HT1080 (cell line): ENCODE data around the gene SLC24A3. TPM values are rescaled to one million over a fixed set of nuclear protein-coding genes. Genes with fewer than 3 reads are reported as not detected.

Source experiments
- DNase-seq: peaks from one replicate; pipeline ENCODE4 v3.0.0-alpha.2; 2015; ENCODE audit warnings: low read depth
- total RNA-seq: library from RNA; depleted of rRNA; stranded (reverse); fragments of >200 nt; shearing (Covaris generic); gene quantifications from 2 replicates; pipeline ENCODE4 v1.2.3, GENCODE V29; 2014

Gene SLC24A3
- total RNA-seq, 1 experiment from 2014 or later: not detected

DNA sequence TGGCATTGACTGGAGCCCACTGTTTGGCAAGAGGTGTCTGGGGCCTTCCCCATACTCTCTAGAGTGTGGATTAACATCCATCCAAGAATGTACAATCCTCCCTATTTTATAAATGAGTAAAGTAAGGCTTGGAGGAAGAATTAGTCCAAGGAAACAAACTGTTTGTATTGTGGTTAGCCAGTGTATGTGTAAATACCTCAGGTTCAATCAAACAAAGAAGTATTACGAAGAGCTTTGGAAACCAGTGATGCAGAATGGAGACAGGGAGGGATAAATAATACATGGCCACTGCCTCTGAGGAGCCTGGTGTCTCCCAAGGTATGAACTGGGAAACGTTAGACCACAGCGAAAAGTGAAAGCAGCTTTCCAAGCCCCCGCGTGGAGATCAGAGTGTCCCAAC is 319.0 kb downstream of the SLC24A3 start:
- DNase-seq: no peak

DNA sequence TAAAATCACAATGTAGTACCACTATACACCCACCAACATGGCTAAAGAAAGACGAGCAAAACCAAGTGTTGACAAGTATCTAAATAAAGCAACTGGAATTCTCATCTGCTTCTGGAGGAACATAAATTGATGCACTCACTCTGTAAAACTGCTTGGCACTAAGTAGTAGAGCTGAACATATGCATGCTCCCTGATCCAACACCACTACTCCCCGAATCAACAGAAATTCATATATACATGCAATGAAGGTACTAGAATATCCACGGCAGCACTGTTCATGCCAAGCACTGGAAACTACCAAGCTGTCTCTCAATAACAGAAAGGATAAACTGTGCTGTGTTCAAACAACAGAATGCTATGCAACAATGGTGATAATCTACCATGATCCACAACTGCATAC is 326.1 kb downstream of the SLC24A3 start:
- no peak for DNase-seq

DNA sequence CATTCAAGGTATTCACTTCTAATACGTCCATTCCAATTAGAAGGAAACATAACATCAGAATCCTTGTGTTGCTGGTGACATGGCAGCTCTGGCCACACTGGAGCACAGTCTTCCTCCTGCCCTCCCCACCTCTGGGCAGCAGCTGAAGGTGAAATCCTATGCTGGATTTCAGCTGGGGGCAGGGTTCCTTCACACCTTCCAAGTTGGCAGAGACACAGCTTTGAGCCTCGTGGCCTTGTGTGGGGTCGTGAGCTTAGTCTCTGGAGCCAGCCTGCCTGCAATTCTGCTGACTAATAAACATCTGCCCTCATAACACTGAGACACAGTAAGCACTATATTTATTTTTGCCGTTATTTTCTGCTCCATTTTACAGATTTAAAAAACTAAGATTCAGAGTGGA is 326.7 kb downstream of the SLC24A3 start:
- DNase-seq: no peak

DNA sequence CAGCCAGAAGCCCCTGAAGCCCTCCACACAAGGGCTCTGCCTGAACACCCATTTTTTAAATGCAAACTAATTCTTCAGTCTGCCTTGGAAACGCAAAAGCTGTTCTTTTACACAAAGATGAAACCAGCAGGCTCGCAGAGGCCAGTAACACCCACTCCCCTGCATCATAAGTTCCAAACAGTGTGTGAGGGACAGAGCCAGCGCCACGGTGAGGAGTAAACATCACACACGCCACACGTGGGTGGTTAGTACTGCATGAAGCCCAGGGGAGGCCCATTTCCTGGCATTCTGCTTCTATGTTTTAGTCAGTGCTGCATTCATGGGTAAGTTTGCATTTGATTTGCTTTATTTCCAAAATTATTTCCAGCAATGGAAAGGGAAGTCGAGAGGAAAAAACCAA is 327.9 kb downstream of the SLC24A3 start:
- DNase-seq: no peak

DNA sequence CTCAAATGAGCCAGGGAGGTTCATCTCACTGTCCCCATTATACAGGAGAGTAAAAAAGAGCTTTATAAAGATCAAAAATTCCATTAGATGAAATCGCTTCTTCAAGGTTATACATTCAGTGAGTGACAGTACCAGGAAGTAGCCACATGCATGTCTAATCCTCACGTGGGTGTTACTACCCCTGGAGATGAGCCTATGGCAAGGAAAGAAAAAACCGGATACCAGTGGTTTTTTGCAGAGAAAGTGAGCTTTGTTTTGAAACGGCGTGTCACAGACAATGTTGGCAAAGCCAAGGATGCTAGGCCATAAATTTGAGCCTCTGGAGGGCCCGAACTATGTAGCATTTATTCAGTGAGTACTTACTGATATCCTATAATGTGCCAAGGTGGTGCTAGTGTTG is 330.7 kb downstream of the SLC24A3 start:
- peak; percentile 58 for DNase-seq

DNA sequence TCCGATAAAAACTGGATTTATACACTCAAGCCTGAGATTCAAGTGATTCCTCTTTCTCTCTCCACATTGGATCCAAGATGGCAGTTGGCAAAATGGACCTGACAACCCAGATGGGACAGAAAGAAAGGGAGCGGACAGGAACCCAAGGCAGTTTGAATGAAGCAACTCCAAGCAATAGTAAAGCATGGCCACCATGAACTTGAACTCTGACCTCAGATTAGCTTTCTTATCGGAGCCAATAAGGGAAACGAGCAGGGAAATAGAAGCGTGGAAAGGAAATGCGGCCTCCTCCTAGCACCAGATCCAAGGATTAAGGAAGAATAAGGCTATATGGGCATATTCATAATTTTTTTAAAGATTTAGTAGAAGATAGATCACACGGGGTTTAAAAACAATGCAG is 332.2 kb downstream of the SLC24A3 start:
- no peak for DNase-seq

DNA sequence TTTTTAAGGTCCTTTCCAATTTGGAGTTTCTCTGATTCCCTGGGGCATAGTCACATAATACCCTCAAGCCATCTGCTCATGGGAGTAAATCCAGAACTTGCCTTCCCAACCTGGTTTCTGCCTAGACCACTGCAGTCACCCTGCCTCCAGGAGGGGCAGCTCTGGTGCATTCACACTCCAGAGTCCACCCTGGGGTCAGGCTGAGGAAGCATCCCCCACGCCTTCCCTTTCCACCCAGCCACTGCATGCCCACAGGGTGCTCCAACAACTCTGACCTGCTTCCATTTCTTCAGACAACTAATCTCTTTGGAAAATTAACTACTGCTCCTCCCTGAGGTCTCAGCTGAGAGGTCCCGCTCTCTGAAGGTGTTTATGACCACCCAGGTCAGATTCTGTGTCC is 334.2 kb downstream of the SLC24A3 start:
- DNase-seq: no peak

DNA sequence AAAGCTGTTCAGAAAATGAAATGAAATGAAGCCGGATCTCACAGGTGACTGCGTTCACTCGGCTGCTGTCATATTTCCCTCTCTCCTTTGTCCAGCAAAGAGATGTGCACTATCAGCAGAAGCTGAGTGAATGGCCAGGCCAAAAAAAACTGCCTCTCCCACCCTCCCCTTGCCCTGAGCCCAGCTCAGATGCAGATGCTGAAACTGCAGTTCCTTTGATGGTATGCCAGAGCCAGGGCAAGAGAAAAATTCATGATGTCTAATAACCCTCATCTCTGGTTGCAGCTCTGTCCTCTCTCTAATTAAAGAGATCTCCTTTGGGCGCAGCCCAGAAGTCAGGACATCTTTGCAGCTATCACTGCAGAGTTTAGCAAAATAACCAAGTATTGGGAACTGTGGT is 335.1 kb downstream of the SLC24A3 start:
- DNase-seq: no peak

DNA sequence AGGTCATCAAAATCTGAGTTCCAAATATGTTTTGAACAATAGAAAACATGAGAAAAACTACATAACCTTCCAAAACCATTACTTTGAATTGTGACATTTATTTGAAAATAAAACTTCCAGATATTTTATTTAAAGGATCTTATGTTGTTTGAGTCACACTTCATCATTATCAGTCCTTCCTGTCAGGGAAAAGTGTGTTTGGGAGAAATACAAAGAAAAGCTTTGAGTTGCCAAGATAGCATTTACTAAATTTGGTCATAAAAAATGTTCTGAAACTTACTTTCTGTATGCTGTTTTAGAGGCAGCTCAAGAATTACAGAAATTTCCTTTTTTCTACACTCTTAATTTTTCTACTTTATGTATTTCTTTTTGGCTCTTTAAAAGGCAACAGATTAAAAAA is 337.5 kb downstream of the SLC24A3 start:
- no peak for DNase-seq

DNA sequence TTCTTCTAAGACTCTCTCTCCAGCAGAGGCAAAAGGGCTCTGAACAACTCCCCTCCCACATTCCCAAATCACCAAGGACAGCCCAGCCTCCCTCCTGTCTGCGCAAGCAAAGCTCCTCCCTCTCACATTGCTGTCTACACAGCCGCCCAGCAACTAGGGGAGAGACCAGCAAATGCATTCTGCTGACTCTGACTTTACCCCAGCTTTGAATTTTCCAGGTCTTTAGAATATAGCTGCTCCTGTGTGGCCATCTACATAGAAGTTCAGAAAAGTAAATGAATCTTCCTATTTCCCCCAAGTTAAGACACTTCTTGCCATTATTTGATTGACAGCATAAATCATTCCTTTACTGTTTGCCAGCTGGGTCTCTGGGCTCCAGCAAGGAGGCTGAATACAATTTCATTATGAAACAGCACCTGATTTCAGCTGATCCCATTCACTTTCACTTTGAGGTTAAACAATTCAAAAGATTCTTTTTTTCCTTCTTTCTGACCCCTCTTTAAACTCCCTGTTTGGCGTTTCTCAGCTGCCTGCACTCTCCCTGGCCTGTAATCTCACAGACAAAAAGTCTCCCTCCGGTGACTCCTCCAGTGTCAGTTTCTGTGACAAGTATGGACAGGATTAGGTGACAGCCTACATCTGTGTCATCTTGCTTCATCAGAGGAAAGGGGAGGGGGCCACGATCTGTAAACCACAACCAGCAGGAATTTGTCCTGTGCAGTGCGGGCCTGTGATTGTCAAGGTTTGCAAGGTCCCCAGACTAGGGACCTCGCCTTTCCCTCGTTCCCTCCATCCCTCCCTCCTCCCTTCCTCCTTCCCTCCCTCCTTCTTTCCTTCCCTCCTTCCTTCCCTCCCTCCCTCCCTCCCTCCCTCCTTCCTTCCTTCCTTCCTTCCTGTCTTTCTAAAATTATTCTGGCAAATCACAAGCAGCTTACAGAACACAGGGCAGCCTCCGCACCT is 340.1 kb downstream of the SLC24A3 start:
- no peak for DNase-seq

DNA sequence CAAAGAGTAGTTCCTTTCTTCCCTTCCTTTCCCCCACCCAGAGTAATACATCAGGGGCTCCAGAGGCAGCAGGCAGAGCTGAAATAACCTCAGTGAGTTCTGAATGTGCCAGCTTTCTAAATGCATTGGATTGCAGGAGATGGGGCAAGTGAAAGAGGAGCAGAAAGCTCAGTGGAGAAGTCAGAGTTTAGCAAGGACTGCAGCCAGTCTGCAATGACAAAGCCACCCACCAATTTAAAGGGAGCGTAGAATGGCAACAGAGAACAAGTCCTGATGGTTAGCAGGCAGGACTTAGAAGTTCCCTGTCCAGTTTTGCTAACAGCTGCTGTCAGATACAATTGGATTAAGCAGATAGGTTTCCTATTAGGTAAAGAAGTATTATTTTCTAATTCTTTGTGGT is 342.2 kb downstream of the SLC24A3 start:
- no peak for DNase-seq

DNA sequence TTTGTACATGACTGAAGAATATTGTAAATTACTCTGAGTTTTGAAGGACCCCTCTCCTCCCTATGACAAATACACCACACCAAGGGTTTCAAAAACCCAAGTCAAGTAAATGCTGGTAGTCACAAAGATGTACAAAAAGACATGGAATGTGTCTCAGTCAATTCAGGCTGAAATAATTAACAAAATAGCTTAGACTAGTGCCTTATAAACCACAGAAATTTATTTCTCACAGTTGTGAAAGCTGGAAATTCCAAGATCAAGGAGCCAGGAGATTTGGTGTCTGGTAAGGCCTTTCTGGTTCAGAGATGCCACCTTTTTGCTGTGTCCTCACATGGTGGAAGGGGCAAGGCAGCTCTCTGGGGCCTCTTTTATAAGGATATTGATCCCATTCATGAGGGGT is 343.3 kb downstream of the SLC24A3 start:
- DNase-seq: no peak

DNA sequence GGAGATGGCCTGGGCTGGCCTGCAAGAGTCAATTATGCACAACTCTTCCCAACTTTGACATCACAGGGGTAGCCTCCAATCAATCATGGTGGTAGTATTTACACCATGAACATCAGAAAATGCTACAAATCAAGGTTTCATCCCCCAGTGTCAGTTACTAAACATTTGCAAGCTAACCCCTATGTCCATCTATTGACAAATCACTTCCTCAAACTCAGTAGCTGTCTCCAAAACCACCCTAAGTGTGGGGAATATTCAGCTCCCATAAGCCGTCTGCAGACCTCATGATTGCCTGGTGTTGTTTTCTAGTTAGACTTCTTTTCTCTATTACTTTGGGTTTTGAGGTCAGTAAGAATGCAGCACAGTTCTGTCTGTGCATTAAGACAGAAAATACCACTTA is 344.8 kb downstream of the SLC24A3 start:
- DNase-seq: no peak

DNA sequence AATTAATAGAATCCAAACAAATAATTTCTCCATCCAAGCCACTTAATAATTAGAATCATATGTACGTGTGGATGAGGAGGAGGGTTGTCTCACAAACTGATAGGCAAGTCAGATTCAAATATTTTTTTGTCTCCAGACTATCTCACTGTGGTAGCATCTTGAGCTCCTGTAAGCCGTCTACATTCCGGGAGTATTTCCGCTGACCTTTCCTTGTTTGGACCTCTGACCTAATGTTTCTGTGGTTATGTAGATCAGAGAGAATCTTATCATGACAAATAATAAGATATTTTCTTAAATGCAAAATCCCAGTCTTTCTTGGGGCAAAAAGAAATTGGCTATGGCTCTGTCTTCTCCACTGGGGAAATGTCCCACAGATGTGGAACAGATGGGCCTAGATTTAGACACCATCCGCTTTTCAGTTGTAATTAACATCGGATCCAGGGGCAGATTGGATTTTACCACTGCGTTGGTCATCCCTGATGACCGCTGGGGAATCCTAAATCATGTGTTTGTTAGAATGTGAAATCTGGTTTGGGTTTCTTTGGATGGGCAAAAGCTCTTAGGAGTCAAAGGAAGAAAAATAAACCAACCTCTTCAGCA is 348.5 kb downstream of the SLC24A3 start:
- no peak for DNase-seq

DNA sequence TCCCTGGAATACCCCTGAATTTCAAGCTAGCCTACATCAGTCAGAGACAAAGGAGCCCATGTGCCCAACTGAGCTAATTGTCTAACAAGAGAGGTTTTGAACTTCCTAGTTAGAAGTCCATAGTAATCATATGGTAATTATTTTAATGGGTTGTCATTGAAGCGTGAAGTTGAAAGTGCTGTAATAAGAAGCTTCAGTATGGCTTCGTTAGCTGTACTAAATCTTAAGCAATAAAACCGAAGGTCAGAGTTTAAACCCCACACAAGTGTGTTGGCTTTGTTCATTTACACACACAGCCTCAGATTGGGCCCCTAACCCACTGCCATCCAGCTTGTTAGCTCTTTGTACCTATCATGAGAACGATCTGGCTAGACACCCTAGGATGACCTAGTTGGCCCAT is 350.0 kb downstream of the SLC24A3 start:
- DNase-seq: no peak

DNA sequence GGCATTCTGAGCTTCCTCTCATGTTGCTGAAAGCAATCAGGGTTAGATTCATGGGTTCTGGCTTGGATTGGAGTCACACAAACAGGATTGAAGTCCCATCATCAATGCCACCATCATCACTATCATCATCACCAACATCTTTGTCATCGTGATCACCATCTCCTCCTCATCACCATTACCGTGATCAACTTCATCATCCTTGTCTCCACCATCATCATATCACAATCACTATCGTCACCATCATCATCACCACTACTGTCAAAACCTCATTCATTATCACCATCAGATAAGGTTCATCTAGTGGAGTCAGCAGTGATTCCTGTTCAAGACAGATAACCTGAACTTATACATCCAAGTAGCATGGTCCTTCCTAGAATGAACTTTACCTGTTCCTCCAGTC is 351.8 kb downstream of the SLC24A3 start:
- no peak for DNase-seq

DNA sequence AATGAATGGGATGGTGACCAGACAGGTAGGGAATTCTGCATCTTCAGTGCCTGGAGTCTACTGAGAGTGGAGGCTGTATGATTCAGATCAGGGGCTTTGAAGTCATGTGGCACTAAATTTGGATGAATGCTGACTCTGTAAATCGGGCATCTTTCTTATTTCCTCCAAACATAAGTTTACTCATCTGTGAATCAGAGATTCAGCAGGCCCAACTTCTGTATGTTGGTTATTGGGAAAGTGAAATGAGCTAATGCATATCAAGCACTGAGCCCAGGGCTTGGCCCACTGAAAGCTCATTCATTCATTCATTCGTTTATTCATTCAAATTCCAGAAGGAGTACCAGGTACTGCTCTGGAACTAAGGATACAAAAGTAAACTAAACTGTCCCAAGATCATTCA is 353.3 kb downstream of the SLC24A3 start:
- DNase-seq: no peak

DNA sequence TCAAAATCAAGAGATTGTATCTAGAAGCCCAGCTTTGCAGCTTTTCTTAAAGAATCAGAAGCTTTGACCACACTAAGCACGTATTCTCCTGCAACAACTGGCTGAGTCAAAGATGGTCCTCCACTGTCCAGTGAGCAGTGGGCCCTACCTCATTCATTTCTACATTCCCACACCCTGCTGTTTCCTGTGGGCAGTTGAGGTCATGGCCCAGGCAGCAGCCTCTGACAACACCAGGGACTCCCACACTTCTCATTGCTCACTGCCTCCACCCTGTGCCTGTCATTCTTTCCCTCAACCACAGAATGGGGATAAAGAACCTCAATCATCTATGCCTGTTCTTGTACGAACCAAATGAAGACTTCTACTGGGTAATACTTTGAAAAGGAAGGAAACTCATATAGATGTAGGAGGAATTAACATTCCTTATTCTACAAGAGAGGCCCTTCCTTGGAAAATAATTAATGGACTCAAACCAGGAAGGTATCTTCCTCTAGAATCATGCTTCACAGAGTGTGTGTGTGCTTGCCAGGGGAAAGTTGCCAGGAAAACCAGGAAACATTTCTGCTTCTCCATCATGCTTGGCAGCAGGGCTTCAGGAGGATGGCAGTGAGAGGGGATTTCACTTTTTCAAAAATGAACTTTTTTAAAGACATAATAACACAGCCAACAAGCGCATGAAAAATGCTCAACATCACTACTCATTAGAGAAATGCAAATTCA is 353.9 kb downstream of the SLC24A3 start:
- DNase-seq: peak; percentile 44

DNA sequence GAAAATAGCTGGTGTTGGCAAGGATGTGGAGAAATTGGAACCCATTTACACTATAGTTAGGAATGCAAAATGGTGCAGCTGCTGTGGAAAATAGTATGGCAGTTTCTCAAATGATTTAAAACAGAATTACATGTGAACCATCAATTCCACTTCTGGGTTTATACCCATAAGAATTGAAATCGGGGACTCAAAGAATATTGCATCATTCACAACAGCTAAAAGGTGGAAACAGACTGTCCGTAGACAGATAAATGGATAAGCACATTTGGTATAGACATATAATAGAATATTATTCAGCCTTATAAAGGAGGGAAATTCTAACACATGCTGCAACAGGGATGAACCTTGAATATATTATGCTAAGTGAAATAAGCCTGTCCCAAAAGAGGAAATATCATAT is 355.7 kb downstream of the SLC24A3 start:
- DNase-seq: no peak

DNA sequence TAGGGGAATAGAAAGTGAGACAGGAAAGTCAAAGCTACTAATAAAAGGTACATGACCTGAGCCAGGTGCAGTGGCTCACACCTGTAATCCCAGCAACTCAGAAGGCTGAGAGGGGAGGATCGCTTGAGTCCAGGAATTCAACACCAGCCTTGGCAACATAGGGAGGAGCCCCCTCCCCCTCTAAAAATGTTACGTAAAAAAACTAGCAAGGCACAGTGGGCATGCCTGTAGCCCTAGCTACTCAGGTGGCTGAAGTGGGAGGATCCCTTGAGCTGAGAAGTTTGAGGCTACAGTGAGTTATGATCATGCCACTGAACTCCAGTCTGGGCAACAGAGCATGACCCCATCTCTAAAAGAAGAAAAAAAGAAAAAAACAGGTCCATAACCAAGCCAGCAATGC is 359.6 kb downstream of the SLC24A3 start:
- no peak for DNase-seq

DNA sequence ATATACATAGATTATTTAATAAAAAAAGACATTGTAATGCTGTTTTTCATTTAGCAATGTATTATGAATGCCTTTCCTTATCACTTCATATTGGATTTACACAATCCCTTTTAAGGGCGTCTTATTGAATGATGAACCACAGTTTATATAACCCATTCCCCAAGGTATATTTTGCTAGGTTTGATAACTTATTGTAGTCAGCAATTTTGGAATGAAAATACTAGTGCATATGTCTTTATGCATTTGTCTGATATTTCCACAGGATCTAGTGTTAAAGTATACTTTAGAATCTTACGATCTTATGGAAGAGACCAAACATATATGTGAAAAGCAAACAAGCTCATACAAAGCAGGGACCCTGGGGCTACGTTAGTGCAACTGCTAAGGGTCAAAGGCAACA is 365.2 kb downstream of the SLC24A3 start:
- DNase-seq: no peak

DNA sequence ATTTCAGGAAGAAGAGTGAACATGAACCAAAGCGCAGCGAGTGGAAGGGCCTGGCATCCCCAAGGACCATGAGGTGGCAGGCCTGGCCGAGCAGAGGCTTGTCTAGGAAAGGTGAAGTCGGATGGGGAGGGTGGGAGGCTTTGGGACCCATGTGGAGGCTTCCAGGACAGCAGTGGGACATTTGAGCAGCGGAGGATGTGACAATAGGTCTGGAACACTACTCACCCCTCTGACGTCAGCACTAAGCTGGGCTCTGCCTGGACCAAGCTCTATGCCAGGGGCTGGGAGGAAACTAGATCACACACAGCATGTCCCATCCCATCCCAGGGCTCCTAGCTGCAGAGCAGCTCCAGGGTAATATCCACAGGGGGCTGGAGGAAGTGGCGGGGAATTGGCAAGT is 370.3 kb downstream of the SLC24A3 start:
- DNase-seq: no peak
